ENCODE data around the gene USP32.
"Not testable (repeated sequence)": the region's sequence is repeated elsewhere in the genome, so short reads cannot be mapped to it uniquely, and the experiment has no call there.

The USP32 gene

DNA sequence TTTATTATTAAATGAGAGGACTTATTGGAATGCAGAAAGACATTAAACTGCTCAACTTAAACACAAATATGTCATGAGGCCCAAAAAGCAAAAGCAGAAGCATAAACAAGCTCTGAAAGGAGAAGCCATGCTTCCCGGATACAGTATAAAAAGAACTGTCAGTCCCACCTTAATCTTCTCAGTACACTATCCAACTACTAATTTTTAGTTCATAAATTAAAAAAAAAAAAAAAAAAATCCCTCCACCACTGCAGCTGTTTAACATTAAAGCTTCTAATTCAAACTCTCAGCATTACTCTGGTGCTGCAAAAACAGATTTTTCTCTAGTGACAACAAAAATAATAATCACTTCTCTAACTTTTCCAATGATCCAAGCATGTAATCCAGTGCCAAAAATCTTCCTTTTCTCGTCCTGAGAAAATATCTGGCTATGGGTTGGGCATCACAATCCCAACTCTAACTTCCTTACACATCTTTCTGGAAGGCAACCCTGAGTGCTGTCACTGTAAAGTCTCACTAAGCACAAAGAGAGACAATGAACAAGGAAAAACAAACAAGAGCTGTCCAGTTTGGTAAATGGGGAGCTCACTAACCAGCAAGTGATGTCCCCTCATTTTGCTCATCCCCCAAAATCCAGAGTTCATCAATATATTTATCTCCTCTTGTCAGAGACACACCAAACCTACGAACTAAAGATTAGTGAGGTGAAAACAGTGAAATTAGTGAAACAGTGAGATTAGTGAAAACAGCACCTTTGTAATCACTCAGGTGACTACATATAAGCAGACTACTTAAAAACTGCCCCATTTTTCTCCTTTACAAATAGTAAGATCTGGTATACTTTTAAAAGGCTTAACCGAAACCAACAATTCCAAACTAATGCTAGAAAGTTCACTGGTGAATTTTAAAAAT lies 5.5 kb downstream of the USP32 start (continued):
- TF ChIP-seq, protein P1, sequence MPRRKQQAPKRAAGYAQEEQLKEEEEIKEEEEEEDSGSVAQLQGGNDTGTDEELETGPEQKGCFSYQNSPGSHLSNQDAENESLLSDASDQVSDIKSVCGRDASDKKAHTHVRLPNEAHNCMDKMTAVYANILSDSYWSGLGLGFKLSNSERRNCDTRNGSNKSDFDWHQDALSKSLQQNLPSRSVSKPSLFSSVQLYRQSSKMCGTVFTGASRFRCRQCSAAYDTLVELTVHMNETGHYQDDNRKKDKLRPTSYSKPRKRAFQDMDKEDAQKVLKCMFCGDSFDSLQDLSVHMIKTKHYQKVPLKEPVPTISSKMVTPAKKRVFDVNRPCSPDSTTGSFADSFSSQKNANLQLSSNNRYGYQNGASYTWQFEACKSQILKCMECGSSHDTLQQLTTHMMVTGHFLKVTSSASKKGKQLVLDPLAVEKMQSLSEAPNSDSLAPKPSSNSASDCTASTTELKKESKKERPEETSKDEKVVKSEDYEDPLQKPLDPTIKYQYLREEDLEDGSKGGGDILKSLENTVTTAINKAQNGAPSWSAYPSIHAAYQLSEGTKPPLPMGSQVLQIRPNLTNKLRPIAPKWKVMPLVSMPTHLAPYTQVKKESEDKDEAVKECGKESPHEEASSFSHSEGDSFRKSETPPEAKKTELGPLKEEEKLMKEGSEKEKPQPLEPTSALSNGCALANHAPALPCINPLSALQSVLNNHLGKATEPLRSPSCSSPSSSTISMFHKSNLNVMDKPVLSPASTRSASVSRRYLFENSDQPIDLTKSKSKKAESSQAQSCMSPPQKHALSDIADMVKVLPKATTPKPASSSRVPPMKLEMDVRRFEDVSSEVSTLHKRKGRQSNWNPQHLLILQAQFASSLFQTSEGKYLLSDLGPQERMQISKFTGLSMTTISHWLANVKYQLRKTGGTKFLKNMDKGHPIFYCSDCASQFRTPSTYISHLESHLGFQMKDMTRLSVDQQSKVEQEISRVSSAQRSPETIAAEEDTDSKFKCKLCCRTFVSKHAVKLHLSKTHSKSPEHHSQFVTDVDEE (CRISPR knock-in tag; IDR thresholded peaks at IDR 0.05): no peak
- TF ChIP-seq ZNF8 (CRISPR knock-in tag; IDR thresholded peaks at IDR 0.05) (no peak), SNAI2 (CRISPR knock-in tag; IDR thresholded peaks at IDR 0.05) (no peak)

DNA sequence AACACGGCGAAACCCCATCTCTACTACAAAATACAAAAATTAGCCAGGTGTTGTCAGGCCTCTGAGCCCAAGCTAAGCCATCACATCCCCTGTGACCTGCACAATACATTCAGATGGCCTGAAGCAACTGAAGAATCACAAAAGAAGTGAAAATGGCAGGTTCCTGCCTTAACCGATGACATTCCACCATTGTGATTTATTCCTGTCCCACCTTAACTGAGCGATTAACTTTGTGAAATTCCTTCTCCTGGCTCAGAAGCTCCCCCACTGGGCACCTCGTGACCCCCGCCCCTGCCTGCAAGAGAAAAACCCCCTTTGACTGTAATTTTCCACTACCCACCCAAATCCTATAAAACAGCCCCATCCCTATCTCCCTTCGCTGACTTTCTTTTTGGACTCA lies 7.0 kb downstream of the USP32 start:
- not testable (repeated sequence) for ATAC-seq

DNA sequence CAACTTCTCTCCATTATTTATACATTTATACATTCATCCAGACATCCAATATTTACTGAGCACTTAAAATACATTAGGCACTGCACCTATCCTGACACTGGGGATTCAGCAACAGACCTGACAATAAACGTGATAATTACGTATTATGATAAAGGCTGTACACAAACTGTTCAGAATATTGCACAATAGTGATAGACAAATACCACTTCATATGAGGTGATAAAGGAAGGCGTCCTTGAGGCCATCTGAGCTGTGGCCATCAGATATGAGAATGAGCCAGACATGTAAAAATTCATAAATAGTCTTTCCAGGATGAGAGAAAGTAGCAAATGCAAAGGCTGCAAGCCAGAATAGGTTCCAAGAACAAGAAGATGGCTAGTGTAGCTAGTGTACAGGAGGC lies 8.6 kb downstream of the USP32 start:
- no peak for TF ChIP-seq RARB (CRISPR knock-in tag; IDR thresholded peaks at IDR 0.05)
- no peak for TF ChIP-seq TOX (CRISPR knock-in tag; IDR thresholded peaks at IDR 0.05; ENCODE audit: borderline replicate concordance)
- no peak for TF ChIP-seq ISL1 (CRISPR knock-in tag; IDR thresholded peaks at IDR 0.05)
- no peak for TF ChIP-seq ZFP30 (CRISPR knock-in tag; IDR thresholded peaks at IDR 0.05)
- no peak for TF ChIP-seq CSDC2 (CRISPR knock-in tag; IDR thresholded peaks at IDR 0.05)
- TF ChIP-seq BACH2 (CRISPR knock-in tag; IDR thresholded peaks at IDR 0.05; ENCODE audit: borderline replicate concordance): no peak
- no peak for TF ChIP-seq ESRRG (CRISPR knock-in tag; IDR thresholded peaks at IDR 0.05)
- TF ChIP-seq SNAI2 (CRISPR knock-in tag; IDR thresholded peaks at IDR 0.05): no peak
- no peak for TF ChIP-seq PPARA (CRISPR knock-in tag; IDR thresholded peaks at IDR 0.05; ENCODE audit: borderline replicate concordance)
- TF ChIP-seq, protein P2, sequence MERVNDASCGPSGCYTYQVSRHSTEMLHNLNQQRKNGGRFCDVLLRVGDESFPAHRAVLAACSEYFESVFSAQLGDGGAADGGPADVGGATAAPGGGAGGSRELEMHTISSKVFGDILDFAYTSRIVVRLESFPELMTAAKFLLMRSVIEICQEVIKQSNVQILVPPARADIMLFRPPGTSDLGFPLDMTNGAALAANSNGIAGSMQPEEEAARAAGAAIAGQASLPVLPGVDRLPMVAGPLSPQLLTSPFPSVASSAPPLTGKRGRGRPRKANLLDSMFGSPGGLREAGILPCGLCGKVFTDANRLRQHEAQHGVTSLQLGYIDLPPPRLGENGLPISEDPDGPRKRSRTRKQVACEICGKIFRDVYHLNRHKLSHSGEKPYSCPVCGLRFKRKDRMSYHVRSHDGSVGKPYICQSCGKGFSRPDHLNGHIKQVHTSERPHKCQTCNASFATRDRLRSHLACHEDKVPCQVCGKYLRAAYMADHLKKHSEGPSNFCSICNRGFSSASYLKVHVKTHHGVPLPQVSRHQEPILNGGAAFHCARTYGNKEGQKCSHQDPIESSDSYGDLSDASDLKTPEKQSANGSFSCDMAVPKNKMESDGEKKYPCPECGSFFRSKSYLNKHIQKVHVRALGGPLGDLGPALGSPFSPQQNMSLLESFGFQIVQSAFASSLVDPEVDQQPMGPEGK (CRISPR knock-in tag; IDR thresholded peaks at IDR 0.05; ENCODE audit: borderline replicate concordance): no peak
- no peak for TF ChIP-seq OSR1 (CRISPR knock-in tag; IDR thresholded peaks at IDR 0.05)
- TF ChIP-seq, protein P1 (CRISPR knock-in tag; IDR thresholded peaks at IDR 0.05): no peak
- no peak for TF ChIP-seq ZNF70 (CRISPR knock-in tag; IDR thresholded peaks at IDR 0.05)
- TF ChIP-seq, protein P3, sequence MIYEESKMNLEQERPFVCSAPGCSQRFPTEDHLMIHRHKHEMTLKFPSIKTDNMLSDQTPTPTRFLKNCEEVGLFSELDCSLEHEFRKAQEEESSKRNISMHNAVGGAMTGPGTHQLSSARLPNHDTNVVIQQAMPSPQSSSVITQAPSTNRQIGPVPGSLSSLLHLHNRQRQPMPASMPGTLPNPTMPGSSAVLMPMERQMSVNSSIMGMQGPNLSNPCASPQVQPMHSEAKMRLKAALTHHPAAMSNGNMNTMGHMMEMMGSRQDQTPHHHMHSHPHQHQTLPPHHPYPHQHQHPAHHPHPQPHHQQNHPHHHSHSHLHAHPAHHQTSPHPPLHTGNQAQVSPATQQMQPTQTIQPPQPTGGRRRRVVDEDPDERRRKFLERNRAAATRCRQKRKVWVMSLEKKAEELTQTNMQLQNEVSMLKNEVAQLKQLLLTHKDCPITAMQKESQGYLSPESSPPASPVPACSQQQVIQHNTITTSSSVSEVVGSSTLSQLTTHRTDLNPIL (CRISPR knock-in tag; IDR thresholded peaks at IDR 0.05; ENCODE audit: low read depth): no peak
- TF ChIP-seq ZNF565 (CRISPR knock-in tag; conservative IDR thresholded peaks at IDR 0.05; ENCODE audit: low read depth): no peak
- TF ChIP-seq ZC3H10 (CRISPR knock-in tag; IDR thresholded peaks at IDR 0.05): no peak
- TF ChIP-seq ZFP3 (CRISPR knock-in tag; IDR thresholded peaks at IDR 0.05): no peak
- TF ChIP-seq, protein P4, sequence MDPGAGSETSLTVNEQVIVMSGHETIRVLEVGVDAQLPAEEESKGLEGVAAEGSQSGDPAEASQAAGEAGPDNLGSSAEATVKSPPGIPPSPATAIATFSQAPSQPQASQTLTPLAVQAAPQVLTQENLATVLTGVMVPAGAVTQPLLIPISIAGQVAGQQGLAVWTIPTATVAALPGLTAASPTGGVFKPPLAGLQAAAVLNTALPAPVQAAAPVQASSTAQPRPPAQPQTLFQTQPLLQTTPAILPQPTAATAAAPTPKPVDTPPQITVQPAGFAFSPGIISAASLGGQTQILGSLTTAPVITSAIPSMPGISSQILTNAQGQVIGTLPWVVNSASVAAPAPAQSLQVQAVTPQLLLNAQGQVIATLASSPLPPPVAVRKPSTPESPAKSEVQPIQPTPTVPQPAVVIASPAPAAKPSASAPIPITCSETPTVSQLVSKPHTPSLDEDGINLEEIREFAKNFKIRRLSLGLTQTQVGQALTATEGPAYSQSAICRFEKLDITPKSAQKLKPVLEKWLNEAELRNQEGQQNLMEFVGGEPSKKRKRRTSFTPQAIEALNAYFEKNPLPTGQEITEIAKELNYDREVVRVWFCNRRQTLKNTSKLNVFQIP (CRISPR knock-in tag; IDR thresholded peaks at IDR 0.05; ENCODE audit: borderline replicate concordance, low read depth): no peak
- TF ChIP-seq TCF4 (CRISPR knock-in tag; IDR thresholded peaks at IDR 0.05; ENCODE audit: borderline replicate concordance): no peak
- no peak for ATAC-seq
